ENCODE results near the gene ZNF155. TPM values are rescaled to one million over a fixed set of nuclear protein-coding genes. Genes with fewer than 3 reads are reported as not detected.
A peak's percentile ranks its signal among the peaks of the same experiment; 100 is the strongest.

ZNF155 gene
- total RNA-seq, 1 donor: 6.5 TPM

DNA sequence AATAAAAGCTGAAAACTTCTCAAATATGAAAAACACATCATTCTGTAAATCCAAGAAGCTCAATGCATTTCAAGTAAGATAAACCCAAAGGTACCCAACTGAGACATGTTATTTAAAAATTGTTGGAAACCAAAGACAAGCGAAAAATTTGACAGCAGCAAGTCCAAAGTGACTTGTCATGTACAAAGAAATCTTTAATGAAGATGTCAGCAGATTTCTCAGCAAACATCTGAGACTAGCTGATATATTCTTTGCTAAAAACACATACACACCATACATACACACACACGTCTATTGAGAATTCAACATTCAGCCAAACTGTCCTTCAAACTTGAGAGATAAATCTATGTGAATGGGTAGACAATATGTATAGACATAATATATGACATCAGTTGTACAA lies 35.5 kb downstream of the ZNF155 start:
- TF ChIP-seq, protein P1, sequence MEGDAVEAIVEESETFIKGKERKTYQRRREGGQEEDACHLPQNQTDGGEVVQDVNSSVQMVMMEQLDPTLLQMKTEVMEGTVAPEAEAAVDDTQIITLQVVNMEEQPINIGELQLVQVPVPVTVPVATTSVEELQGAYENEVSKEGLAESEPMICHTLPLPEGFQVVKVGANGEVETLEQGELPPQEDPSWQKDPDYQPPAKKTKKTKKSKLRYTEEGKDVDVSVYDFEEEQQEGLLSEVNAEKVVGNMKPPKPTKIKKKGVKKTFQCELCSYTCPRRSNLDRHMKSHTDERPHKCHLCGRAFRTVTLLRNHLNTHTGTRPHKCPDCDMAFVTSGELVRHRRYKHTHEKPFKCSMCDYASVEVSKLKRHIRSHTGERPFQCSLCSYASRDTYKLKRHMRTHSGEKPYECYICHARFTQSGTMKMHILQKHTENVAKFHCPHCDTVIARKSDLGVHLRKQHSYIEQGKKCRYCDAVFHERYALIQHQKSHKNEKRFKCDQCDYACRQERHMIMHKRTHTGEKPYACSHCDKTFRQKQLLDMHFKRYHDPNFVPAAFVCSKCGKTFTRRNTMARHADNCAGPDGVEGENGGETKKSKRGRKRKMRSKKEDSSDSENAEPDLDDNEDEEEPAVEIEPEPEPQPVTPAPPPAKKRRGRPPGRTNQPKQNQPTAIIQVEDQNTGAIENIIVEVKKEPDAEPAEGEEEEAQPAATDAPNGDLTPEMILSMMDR (IDR thresholded peaks at IDR 0.05; ENCODE audit: extremely low read depth, low read depth, low read length): no peak
- H4K20me1 ChIP-seq (ENCODE audit: insufficient read depth, low read length): no peaks in the 10 kb centered on the region
- no peak overlapping the region for H2AFZ ChIP-seq (ENCODE audit: low read length)
- no peaks in the 10 kb centered on the region for H3K79me2 ChIP-seq (ENCODE audit: insufficient read depth, low read length)
- no peaks in the 10 kb centered on the region for H3K9me3 ChIP-seq (ENCODE audit: low read depth, low read length)
- H3K4me2 ChIP-seq (ENCODE audit: insufficient read depth, low read length): no peak overlapping the region
- H3K27ac ChIP-seq (ENCODE audit: low read depth, low read length): no peak overlapping the region
- no peaks in the 10 kb centered on the region for H3K4me1 ChIP-seq (ENCODE audit: insufficient read depth, low read length)
- no peak for DNase-seq (ENCODE audit: insufficient read length, low spot score, missing footprints)
- no peaks in the 10 kb centered on the region for H3K36me3 ChIP-seq (ENCODE audit: insufficient read depth, low read length)
- no peak overlapping the region for H3K4me3 ChIP-seq (ENCODE audit: insufficient read depth, low read length)
- H3K27me3 ChIP-seq (ENCODE audit: insufficient read depth, low read length): no peaks in the 10 kb centered on the region

GRCh38 chr19:44021221-44021620 lies 37.2 kb downstream of the ZNF155 start:
- no peaks in the 10 kb centered on the region for H4K20me1 ChIP-seq (ENCODE audit: insufficient read depth, low read length)
- H3K4me1 ChIP-seq (ENCODE audit: insufficient read depth, low read length): peaks cover 4% of the 10 kb centered on the region
- DNase-seq (ENCODE audit: insufficient read length, low spot score, missing footprints): no peak
- H3K36me3 ChIP-seq (ENCODE audit: insufficient read depth, low read length): no peaks in the 10 kb centered on the region
- no peak overlapping the region for H3K4me2 ChIP-seq (ENCODE audit: insufficient read depth, low read length)
- no peak overlapping the region for H3K4me3 ChIP-seq (ENCODE audit: insufficient read depth, low read length)
- H3K27me3 ChIP-seq (ENCODE audit: insufficient read depth, low read length): no peaks in the 10 kb centered on the region
- H3K79me2 ChIP-seq (ENCODE audit: insufficient read depth, low read length): peaks cover 9% of the 10 kb centered on the region
- TF ChIP-seq, protein P1 (IDR thresholded peaks at IDR 0.05; ENCODE audit: extremely low read depth, low read depth, low read length): no peak
- no peak overlapping the region for H3K27ac ChIP-seq (ENCODE audit: low read depth, low read length)
- H2AFZ ChIP-seq (ENCODE audit: low read length): no peak overlapping the region
- no peaks in the 10 kb centered on the region for H3K9me3 ChIP-seq (ENCODE audit: low read depth, low read length)

DNA sequence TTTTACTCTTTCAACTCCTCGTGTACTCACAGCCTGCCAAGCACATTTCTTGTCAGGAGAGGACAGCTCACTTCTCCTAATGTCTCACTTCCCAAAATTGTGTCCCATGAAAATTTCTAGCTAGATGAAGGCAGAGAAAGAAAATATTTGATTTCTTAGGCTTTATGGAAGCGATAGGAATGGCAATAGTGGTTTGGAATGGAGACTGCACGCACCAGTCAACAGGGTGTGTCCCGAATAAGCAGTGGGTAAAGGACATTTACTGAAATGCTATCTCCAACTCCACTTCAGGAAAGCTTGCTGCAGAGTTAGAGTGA lies 40.9 kb downstream of the ZNF155 start:
- DNase-seq (ENCODE audit: insufficient read length, low spot score, missing footprints): no peak
- H3K4me1 ChIP-seq (ENCODE audit: insufficient read depth, low read length): peaks cover 5% of the 10 kb centered on the region
- TF ChIP-seq, protein P1 (IDR thresholded peaks at IDR 0.05; ENCODE audit: extremely low read depth, low read depth, low read length): no peak
- peaks cover 13% of the 10 kb centered on the region for H3K79me2 ChIP-seq (ENCODE audit: insufficient read depth, low read length)
- H3K27ac ChIP-seq (ENCODE audit: low read depth, low read length): peak overlapping the region; percentile 58
- H2AFZ ChIP-seq (ENCODE audit: low read length): peak overlapping the region; percentile 97
- H3K9me3 ChIP-seq (ENCODE audit: low read depth, low read length): no peaks in the 10 kb centered on the region
- peak overlapping the region; percentile 93 for H3K4me3 ChIP-seq (ENCODE audit: insufficient read depth, low read length)
- peak overlapping the region; percentile 93 for H3K4me2 ChIP-seq (ENCODE audit: insufficient read depth, low read length)
- no peaks in the 10 kb centered on the region for H4K20me1 ChIP-seq (ENCODE audit: insufficient read depth, low read length)
- H3K36me3 ChIP-seq (ENCODE audit: insufficient read depth, low read length): peaks cover 27% of the 10 kb centered on the region
- H3K27me3 ChIP-seq (ENCODE audit: insufficient read depth, low read length): no peaks in the 10 kb centered on the region

- H3K79me2 ChIP-seq (ENCODE audit: insufficient read depth, low read length): peaks cover 13% of the 10 kb centered on the region
- H3K4me2 ChIP-seq (ENCODE audit: insufficient read depth, low read length): peak within 1 kb of the TSS; percentile 93
These were observed 41.4 kb downstream of the ZNF155 start, which contains the start of gene ZNF222 for GRCh38 chr19:44025217-44025936. Gene ZNF222 (plus strand): TSS chr19:44025379. CDS start chr19:44025437, 58 bp downstream.

More at GRCh38 chr19:44025217-44025936, 41.4 kb downstream of the ZNF155 start, which contains the start of gene ZNF222:
- H2AFZ ChIP-seq (ENCODE audit: low read length): peak within 1 kb of the TSS; percentile 97
- TF ChIP-seq, protein P1 (IDR thresholded peaks at IDR 0.05; ENCODE audit: extremely low read depth, low read depth, low read length): no peak
- H4K20me1 ChIP-seq (ENCODE audit: insufficient read depth, low read length): no peaks in the 10 kb centered on the region
- no peaks in the 10 kb centered on the region for H3K9me3 ChIP-seq (ENCODE audit: low read depth, low read length)
- DNase-seq (ENCODE audit: insufficient read length, low spot score, missing footprints): peak; percentile 92
- peaks cover 30% of the 10 kb centered on the region for H3K36me3 ChIP-seq (ENCODE audit: insufficient read depth, low read length)
- peak within 1 kb of the TSS; percentile 93 for H3K4me3 ChIP-seq (ENCODE audit: insufficient read depth, low read length)
- H3K27me3 ChIP-seq (ENCODE audit: insufficient read depth, low read length): no peaks in the 10 kb centered on the region
- peak within 1 kb of the TSS; percentile 58 for H3K27ac ChIP-seq (ENCODE audit: low read depth, low read length)
- peaks cover 5% of the 10 kb centered on the region for H3K4me1 ChIP-seq (ENCODE audit: insufficient read depth, low read length)

All from osteoblast (primary cell).